Measurements from ENCODE around the gene KITLG.
"Not testable (repeated sequence)": the region's sequence is repeated elsewhere in the genome, so short reads cannot be mapped to it uniquely, and the experiment has no call there.

KITLG gene

GRCh38 chr12:88472775-88473174 lies 107.5 kb downstream of the KITLG start:
- no peak for DNase-seq

GRCh38 chr12:88472248-88472647 lies 108.0 kb downstream of the KITLG start:
- no peak for DNase-seq

GRCh38 chr12:88471331-88472045 lies 108.8 kb downstream of the KITLG start:
- no peak for DNase-seq

- DNase-seq: no peak
These were observed 111.1 kb downstream of the KITLG start for GRCh38 chr12:88469154-88469553.

GRCh38 chr12:88468581-88468980 lies 111.7 kb downstream of the KITLG start:
- DNase-seq: no peak

- DNase-seq: not testable (repeated sequence)
These were observed 113.6 kb downstream of the KITLG start for GRCh38 chr12:88466708-88467107.

- no peak for DNase-seq
These were observed 121.9 kb downstream of the KITLG start for GRCh38 chr12:88458327-88458726.

- DNase-seq: no peak
These were observed 126.9 kb downstream of the KITLG start for GRCh38 chr12:88453323-88453722.

- DNase-seq: no peak
These were observed 129.1 kb downstream of the KITLG start for GRCh38 chr12:88451205-88451604.

- no peak for DNase-seq
These were observed 130.1 kb downstream of the KITLG start for GRCh38 chr12:88450136-88450535.

- DNase-seq: no peak
These were observed 131.8 kb downstream of the KITLG start for GRCh38 chr12:88448337-88448915.

GRCh38 chr12:88445705-88446394 lies 134.4 kb downstream of the KITLG start:
- no peak for DNase-seq

- DNase-seq: no peak
These were observed 135.8 kb downstream of the KITLG start for GRCh38 chr12:88444481-88444880.

All from stimulated activated CD4-positive, alpha-beta T cell treated with anti-CD3 and anti-CD28 coated beads, Interleukin-4, amount 100 ng/mL, for 1 hour (primary cell).